ENCODE data around the gene CYP4F12. TPM values are rescaled to one million over a fixed set of nuclear protein-coding genes. Genes with fewer than 3 reads are reported as not detected.

The CYP4F12 gene
- total and polyA plus RNA-seq, 2 experiments from 2014 or later: not detected

GRCh38 chr19:15733895-15734294, 61.0 kb downstream of the CYP4F12 start:
- peaks cover 24% of the 10 kb centered on the region for H3K36me3 Mint-ChIP-seq (ENCODE audit: low read depth)
- no peaks in the 10 kb centered on the region for H4K20me1 ChIP-seq (replicated peaks; ENCODE audit: insufficient read depth)
- H3K4me2 ChIP-seq: no peak overlapping the region
- no peaks in the 10 kb centered on the region for H3K79me2 ChIP-seq (replicated peaks; ENCODE audit: insufficient read depth)
- H3F3A ChIP-seq (replicated peaks; ENCODE audit: low read depth): no peaks in the 10 kb centered on the region
- peaks cover 3% of the 10 kb centered on the region for H3K27me3 Mint-ChIP-seq (ENCODE audit: insufficient read depth, low read depth, poor library complexity)
- H3K36me3 ChIP-seq (ENCODE audit: insufficient read depth): no peaks in the 10 kb centered on the region
- TF ChIP-seq, protein P1, sequence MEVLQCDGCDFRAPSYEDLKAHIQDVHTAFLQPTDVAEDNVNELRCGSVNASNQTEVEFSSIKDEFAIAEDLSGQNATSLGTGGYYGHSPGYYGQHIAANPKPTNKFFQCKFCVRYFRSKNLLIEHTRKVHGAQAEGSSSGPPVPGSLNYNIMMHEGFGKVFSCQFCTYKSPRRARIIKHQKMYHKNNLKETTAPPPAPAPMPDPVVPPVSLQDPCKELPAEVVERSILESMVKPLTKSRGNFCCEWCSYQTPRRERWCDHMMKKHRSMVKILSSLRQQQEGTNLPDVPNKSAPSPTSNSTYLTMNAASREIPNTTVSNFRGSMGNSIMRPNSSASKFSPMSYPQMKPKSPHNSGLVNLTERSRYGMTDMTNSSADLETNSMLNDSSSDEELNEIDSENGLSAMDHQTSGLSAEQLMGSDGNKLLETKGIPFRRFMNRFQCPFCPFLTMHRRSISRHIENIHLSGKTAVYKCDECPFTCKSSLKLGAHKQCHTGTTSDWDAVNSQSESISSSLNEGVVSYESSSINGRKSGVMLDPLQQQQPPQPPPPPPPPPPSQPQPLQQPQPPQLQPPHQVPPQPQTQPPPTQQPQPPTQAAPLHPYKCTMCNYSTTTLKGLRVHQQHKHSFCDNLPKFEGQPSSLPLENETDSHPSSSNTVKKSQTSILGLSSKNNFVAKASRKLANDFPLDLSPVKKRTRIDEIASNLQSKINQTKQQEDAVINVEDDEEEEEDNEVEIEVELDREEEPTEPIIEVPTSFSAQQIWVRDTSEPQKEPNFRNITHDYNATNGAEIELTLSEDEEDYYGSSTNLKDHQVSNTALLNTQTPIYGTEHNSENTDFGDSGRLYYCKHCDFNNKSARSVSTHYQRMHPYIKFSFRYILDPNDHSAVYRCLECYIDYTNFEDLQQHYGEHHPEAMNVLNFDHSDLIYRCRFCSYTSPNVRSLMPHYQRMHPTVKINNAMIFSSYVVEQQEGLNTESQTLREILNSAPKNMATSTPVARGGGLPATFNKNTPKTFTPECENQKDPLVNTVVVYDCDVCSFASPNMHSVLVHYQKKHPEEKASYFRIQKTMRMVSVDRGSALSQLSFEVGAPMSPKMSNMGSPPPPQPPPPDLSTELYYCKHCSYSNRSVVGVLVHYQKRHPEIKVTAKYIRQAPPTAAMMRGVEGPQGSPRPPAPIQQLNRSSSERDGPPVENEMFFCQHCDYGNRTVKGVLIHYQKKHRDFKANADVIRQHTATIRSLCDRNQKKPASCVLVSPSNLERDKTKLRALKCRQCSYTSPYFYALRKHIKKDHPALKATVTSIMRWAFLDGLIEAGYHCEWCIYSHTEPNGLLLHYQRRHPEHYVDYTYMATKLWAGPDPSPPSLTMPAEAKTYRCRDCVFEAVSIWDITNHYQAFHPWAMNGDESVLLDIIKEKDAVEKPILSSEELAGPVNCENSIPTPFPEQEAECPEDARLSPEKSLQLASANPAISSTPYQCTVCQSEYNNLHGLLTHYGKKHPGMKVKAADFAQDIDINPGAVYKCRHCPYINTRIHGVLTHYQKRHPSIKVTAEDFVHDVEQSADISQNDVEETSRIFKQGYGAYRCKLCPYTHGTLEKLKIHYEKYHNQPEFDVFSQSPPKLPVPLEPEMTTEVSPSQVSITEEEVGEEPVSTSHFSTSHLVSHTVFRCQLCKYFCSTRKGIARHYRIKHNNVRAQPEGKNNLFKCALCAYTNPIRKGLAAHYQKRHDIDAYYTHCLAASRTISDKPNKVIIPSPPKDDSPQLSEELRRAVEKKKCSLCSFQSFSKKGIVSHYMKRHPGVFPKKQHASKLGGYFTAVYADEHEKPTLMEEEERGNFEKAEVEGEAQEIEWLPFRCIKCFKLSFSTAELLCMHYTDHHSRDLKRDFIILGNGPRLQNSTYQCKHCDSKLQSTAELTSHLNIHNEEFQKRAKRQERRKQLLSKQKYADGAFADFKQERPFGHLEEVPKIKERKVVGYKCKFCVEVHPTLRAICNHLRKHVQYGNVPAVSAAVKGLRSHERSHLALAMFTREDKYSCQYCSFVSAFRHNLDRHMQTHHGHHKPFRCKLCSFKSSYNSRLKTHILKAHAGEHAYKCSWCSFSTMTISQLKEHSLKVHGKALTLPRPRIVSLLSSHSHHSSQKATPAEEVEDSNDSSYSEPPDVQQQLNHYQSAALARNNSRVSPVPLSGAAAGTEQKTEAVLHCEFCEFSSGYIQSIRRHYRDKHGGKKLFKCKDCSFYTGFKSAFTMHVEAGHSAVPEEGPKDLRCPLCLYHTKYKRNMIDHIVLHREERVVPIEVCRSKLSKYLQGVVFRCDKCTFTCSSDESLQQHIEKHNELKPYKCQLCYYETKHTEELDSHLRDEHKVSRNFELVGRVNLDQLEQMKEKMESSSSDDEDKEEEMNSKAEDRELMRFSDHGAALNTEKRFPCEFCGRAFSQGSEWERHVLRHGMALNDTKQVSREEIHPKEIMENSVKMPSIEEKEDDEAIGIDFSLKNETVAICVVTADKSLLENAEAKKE (CRISPR knock-in tag; IDR thresholded peaks at IDR 0.05): no peak
- no peak for TF ChIP-seq POLR2AphosphoS5 (IDR thresholded peaks at IDR 0.05; ENCODE audit: low read depth)
- peaks cover 86% of the 10 kb centered on the region for H3K9me3 Mint-ChIP-seq
- no peak overlapping the region for H3K4me3 ChIP-seq
- no peak overlapping the region for H3K27ac ChIP-seq (ENCODE audit: low read depth)
- H3K4me1 Mint-ChIP-seq: no peaks in the 10 kb centered on the region
- ATAC-seq (no peak), DNase-seq (ENCODE audit: low spot score) (no peak)
- no peaks in the 10 kb centered on the region for H3K27me3 ChIP-seq (ENCODE audit: insufficient read depth)
- no peaks in the 10 kb centered on the region for H3K9me2 ChIP-seq (ENCODE audit: insufficient read depth)
- no peak overlapping the region for H2AFZ ChIP-seq
- no peaks in the 10 kb centered on the region for H3K4me1 ChIP-seq (ENCODE audit: insufficient read depth)
- H3K4me3 Mint-ChIP-seq: no peak overlapping the region
- no peak overlapping the region for H3K27ac Mint-ChIP-seq

DNA sequence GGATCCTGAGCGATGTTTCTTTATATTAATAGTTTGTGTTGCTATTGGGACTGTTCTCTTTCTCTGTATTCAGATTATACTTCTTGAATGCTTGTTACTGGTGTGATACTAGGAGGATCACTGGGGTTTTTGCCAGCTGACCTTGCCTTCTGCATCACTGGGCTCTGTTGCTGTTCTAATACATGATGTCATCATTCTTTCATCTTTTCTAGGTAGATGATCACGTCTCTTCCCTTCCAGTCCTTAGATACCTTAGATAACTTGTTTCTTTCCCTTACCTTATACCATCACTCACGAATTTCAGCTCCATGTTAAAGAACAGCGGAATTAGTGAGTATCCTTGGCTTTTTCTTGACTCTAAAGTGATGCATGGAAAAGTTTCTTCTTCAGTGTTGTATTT, 64.8 kb downstream of the CYP4F12 start, which contains the start of gene OR10H3:
Gene OR10H3, plus strand, starts transcription at position 264 of the 400 bp plus-strand sequence. CDS start 3,408 bp downstream, outside the sequence.
- Histone ChIP-seq H3F3A (replicated peaks; ENCODE audit: low read depth) (no peaks in the 10 kb centered on the region), H3K27ac (ENCODE audit: low read depth) (no peak within 1 kb of the TSS), H3K4me1 (ENCODE audit: insufficient read depth) (no peaks in the 10 kb centered on the region), H3K36me3 (ENCODE audit: insufficient read depth) (no peaks in the 10 kb centered on the region), H3K79me2 (replicated peaks; ENCODE audit: insufficient read depth) (no peaks in the 10 kb centered on the region), H3K27me3 (ENCODE audit: insufficient read depth) (no peaks in the 10 kb centered on the region), H3K4me3 (no peak within 1 kb of the TSS), H3K4me2 (no peak within 1 kb of the TSS), H3K9me2 (ENCODE audit: insufficient read depth) (no peaks in the 10 kb centered on the region), H4K20me1 (replicated peaks; ENCODE audit: insufficient read depth) (no peaks in the 10 kb centered on the region), H2AFZ (no peak within 1 kb of the TSS)
- no peak within 1 kb of the TSS for H3K27ac Mint-ChIP-seq
- no peak within 1 kb of the TSS for H3K4me3 Mint-ChIP-seq
- no peak for DNase-seq (ENCODE audit: low spot score)
- H3K27me3 Mint-ChIP-seq (ENCODE audit: insufficient read depth, low read depth, poor library complexity): peaks cover 3% of the 10 kb centered on the region
- peaks cover 83% of the 10 kb centered on the region for H3K9me3 Mint-ChIP-seq
- peaks cover 30% of the 10 kb centered on the region for H3K36me3 Mint-ChIP-seq (ENCODE audit: low read depth)
- H3K4me1 Mint-ChIP-seq: no peaks in the 10 kb centered on the region
- ATAC-seq: no peak
- TF ChIP-seq STAT1 (IDR thresholded peaks at IDR 0.05; ENCODE audit: unreplicated experiment) (no peak), EZH2 (IDR thresholded peaks at IDR 0.05; ENCODE audit: low read depth, unreplicated experiment) (no peak), EZH2phosphoT487 (IDR thresholded peaks at IDR 0.05; ENCODE audit: unreplicated experiment) (no peak), ZNF114 (CRISPR knock-in tag; IDR thresholded peaks at IDR 0.05) (no peak), POLR2AphosphoS5 (IDR thresholded peaks at IDR 0.05; ENCODE audit: low read depth) (no peak)
- TF ChIP-seq, protein P2, sequence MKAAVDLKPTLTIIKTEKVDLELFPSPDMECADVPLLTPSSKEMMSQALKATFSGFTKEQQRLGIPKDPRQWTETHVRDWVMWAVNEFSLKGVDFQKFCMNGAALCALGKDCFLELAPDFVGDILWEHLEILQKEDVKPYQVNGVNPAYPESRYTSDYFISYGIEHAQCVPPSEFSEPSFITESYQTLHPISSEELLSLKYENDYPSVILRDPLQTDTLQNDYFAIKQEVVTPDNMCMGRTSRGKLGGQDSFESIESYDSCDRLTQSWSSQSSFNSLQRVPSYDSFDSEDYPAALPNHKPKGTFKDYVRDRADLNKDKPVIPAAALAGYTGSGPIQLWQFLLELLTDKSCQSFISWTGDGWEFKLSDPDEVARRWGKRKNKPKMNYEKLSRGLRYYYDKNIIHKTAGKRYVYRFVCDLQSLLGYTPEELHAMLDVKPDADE (IDR thresholded peaks at IDR 0.05): no peak
- TF ChIP-seq, protein P3, sequence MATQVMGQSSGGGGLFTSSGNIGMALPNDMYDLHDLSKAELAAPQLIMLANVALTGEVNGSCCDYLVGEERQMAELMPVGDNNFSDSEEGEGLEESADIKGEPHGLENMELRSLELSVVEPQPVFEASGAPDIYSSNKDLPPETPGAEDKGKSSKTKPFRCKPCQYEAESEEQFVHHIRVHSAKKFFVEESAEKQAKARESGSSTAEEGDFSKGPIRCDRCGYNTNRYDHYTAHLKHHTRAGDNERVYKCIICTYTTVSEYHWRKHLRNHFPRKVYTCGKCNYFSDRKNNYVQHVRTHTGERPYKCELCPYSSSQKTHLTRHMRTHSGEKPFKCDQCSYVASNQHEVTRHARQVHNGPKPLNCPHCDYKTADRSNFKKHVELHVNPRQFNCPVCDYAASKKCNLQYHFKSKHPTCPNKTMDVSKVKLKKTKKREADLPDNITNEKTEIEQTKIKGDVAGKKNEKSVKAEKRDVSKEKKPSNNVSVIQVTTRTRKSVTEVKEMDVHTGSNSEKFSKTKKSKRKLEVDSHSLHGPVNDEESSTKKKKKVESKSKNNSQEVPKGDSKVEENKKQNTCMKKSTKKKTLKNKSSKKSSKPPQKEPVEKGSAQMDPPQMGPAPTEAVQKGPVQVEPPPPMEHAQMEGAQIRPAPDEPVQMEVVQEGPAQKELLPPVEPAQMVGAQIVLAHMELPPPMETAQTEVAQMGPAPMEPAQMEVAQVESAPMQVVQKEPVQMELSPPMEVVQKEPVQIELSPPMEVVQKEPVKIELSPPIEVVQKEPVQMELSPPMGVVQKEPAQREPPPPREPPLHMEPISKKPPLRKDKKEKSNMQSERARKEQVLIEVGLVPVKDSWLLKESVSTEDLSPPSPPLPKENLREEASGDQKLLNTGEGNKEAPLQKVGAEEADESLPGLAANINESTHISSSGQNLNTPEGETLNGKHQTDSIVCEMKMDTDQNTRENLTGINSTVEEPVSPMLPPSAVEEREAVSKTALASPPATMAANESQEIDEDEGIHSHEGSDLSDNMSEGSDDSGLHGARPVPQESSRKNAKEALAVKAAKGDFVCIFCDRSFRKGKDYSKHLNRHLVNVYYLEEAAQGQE (IDR thresholded peaks at IDR 0.05; ENCODE audit: unreplicated experiment): no peak
